Stimulated activated naive CD8-positive, alpha-beta T cell treated with anti-CD3 and anti-CD28 coated beads, Interleukin-15, Interleukin-2, amounts not matched to agents 100 ng/mL and 50 ng/mL, for 24 hours (primary cell): ENCODE results near the gene UGT1A7.

ENCODE experiments used
- H3K27ac Mint-ChIP-seq: one replicate; pipeline ENCODE4 v1.8.0; 2021; ENCODE audit warnings: mild to moderate bottlenecking, mixed read lengths
- H3K27me3 Mint-ChIP-seq: one replicate; pipeline ENCODE4 v1.8.0; 2021; ENCODE audit warnings: mixed read lengths
- H3K36me3 Mint-ChIP-seq: one replicate; pipeline ENCODE4 v1.8.0; 2021; ENCODE audit warnings: low read depth, mixed read lengths
- H3K4me1 Mint-ChIP-seq: one replicate; pipeline ENCODE4 v1.8.0; 2021; ENCODE audit warnings: low read depth, mixed read lengths
- H3K4me3 Mint-ChIP-seq: one replicate; pipeline ENCODE4 v1.8.0; 2021; ENCODE audit warnings: mild to moderate bottlenecking, mixed read lengths
- H3K9me3 Mint-ChIP-seq: one replicate; pipeline ENCODE4 v1.8.0; 2021; ENCODE audit warnings: mixed read lengths

The UGT1A7 gene

DNA sequence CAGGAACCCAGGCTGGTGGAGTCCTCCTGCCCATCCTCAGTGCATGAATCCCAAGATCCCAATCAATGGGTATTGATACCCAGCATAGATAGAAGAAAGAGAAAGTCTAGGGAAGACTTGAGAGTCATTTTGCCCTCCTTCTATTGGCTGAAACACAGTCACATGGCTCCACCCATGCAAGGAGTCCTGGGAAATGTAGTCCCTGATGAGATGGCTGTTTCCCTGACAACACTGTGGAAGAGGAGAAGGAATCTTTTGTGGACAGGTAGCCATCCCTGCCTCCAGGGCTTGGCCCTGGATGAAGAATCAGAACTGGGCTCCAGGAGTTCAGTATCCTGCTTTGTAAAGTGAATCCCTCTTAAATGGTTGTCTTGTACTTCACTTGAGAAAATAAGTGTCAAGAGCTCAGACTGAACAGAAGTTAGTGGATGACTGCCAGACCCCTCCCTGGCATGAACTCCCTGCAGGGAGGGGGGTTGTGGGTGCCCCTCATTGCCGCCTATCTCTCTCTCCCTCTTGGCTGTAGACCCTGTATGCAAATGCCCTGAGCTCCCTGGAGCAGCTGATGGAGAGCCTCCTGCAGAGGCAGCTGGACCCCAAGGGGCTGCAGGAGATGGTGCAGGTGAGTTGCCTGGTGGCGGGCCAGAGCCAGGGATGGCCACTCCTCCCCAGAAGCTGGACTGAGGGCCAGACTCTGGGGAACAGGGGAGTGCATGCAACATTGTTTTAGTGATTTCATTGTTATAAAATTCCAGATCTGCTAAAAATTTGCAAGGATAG lies 132.5 kb downstream of the UGT1A7 start:
- peaks cover 14% of the 10 kb centered on the region for H3K27me3 Mint-ChIP-seq
- H3K9me3 Mint-ChIP-seq, result no peaks in the 10 kb centered on the region
- no peak overlapping the region for H3K27ac Mint-ChIP-seq
- no peaks in the 10 kb centered on the region for H3K4me1 Mint-ChIP-seq
- H3K36me3 Mint-ChIP-seq, result no peaks in the 10 kb centered on the region
- no peak overlapping the region for H3K4me3 Mint-ChIP-seq

DNA sequence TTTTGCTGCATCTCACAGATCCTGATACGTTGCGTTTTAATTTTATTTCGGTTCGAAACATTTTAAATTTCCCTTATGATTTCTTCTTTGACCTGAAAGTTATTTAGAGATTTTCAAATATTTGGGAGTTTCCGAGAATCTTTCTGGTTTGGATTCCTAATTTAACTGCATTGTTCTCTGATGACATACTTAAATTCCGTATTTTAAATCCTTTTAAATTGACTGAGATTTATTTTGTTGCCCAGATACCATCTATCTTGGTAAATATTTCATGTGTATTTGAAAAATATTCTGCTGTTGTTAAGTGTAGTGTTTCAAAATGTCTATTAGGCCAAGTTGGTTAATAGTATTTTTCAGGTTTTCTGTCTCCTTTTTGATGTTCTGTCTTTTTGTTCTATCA lies 134.2 kb downstream of the UGT1A7 start:
- no peaks in the 10 kb centered on the region for H3K4me1 Mint-ChIP-seq

DNA sequence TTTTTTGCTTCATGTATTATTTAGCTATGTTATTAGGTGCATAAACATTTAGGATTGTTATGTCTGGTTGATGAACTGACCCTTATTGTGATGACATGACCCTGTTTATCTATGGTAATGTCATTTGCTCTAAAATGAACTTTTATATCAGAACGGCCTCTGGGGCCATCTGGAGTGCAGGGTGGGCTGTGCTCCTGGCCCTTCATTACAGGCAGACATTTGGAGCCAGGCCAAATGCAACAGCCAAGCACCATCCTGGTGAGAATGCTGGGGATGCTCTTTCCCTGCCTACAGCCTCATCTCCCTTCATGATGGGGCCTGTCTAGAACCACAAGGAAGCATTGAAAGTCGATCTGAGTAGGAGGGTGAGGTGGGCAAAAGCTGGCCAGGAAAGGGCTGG lies 134.6 kb downstream of the UGT1A7 start:
- no peak overlapping the region for H3K27ac Mint-ChIP-seq
- no peak overlapping the region for H3K4me3 Mint-ChIP-seq
- no peaks in the 10 kb centered on the region for H3K9me3 Mint-ChIP-seq
- peaks cover 4% of the 10 kb centered on the region for H3K27me3 Mint-ChIP-seq
- no peaks in the 10 kb centered on the region for H3K36me3 Mint-ChIP-seq
- no peaks in the 10 kb centered on the region for H3K4me1 Mint-ChIP-seq

More for the DNA sequence above, 134.2 kb downstream of the UGT1A7 start:
- Mint-ChIP-seq H3K9me3 (no peaks in the 10 kb centered on the region), H3K27me3 (peaks cover 6% of the 10 kb centered on the region), H3K4me3 (no peak overlapping the region), H3K27ac (no peak overlapping the region), H3K36me3 (no peaks in the 10 kb centered on the region)

DNA sequence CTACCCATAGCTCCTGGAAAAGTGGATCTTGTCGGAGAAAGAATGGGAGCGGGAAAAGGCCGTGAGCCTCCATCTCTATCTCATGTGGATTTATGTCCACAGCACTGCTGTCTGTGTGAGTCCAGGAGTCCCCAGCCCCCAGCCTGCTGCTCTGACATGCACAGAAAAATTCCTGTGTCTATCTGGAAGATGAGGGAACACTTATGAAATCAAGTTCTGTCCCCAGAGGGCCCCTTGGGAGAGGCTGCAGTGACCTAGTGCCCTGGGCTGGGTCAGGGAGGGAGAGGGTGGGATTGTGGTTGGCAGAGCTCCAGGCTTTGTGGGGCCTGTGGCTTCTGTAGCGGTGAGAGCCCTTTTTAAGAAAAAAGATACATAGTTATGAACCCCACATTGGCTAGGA lies 135.1 kb downstream of the UGT1A7 start:
- no peaks in the 10 kb centered on the region for H3K4me1 Mint-ChIP-seq

DNA sequence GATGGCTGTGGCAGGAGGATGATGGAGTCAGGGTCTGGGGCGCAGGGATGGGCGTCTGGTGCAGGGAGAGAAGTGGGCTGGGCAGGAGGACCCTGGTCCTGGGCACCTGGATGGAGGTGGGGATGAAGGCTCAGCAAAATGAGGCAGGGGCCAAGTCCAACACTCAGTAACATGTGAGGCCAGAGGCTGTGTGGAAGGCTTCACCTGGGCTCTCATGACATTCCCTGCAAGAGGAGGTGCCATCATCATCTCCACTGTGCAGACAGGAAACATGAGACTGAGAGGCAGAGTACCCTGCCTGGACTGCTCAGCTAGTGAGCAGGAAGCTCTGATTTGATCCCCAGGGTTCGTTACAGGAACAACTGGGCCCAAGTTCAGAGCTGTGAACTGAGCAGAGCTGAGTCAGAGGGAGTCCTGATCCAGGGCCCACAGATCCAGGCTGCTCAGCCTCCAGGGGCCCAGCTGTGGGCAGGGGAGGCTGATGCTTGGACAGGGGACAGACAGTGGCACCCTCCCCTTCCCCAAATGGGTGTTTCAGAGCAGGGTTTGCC lies 135.7 kb downstream of the UGT1A7 start:
- Mint-ChIP-seq H3K27ac (no peak overlapping the region), H3K4me1 (no peaks in the 10 kb centered on the region), H3K27me3 (peaks cover 4% of the 10 kb centered on the region), H3K9me3 (no peaks in the 10 kb centered on the region), H3K4me3 (no peak overlapping the region), H3K36me3 (no peaks in the 10 kb centered on the region)

More for the DNA sequence above, 135.1 kb downstream of the UGT1A7 start:
- no peak overlapping the region for H3K27ac Mint-ChIP-seq
- H3K27me3 Mint-ChIP-seq, result peaks cover 4% of the 10 kb centered on the region
- no peaks in the 10 kb centered on the region for H3K36me3 Mint-ChIP-seq
- no peaks in the 10 kb centered on the region for H3K9me3 Mint-ChIP-seq
- no peak overlapping the region for H3K4me3 Mint-ChIP-seq

DNA sequence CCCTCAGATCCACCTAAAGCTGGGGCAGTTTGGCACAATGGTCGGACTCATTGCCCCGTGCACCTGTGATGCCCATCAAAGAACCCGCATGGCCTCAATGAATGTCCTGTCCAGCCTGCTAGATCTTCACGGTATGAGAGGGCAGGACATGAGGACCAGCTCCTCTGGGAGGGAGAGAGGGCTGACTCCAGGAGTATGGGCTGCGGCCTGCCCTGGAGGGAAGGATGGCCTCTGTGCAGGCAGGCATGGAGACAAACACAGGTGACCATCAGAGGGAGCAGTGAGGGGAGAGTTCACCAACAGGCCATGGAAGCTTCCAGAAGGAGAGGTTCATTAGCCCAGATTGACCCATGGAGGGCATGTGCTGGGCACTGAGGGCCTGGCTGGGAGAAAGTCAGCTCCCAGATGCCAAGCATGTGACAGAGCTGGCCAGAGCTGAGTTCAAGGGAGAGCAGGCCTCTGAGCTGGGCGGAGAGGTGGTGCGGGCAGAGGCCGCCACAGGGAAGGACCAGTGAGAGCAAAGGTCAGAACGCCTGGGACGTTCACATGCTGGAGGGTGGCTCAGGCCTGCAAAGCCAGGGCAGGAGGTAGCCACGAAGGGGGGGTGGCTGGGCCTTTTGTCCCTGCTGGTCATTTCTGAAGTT lies 136.4 kb downstream of the UGT1A7 start:
- H3K27ac Mint-ChIP-seq, result no peak overlapping the region
- no peaks in the 10 kb centered on the region for H3K36me3 Mint-ChIP-seq
- no peaks in the 10 kb centered on the region for H3K4me1 Mint-ChIP-seq
- no peaks in the 10 kb centered on the region for H3K9me3 Mint-ChIP-seq
- no peak overlapping the region for H3K4me3 Mint-ChIP-seq
- H3K27me3 Mint-ChIP-seq, result peaks cover 4% of the 10 kb centered on the region

DNA sequence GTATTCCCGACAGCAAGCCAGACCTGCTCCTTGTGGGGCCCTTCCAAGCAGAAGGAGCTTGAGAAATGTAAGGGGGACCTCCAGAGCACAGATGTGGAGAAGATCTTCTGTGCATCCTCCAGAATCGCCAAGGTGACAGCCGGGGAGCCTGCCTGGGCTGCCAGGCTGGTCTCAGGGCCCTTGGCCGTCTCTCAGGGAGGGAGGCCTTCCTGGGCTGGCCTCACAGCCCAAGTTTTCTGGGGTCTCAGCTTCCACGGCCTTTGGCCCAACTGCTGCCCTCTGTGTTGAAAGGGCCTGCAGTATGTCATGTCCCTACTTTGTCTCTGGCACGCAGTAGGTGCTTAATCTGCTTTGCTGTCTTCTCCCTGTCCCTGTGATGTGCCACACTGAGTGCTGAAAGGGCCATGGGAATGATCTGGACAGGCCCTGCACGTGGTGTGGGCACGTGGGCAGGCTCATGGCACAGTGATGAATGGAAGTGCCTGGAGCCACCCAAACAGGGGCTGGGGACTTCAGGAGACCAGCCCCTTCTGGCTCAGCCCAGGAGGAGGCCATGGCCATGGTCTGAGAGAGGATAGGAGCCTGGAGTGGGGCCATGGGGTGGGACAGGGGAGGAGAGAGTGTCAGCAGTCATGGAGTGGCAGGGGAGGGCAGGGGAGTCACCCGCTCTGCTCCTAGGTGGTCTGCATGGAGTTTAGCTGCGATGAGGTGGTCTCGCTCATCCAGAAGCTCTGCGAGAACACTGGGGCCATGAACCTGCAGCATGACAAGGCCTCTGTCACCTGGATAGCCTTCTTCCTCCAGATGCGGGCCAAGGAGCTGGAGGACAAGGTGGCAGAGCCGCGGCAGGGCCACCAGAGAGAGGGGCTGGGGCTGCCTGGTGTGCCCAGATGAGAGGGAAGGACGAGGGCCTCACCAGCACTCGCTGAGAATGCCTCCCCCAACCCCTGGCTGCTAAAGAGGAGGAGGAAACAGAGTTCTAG lies 137.2 kb downstream of the UGT1A7 start:
- Mint-ChIP-seq H3K9me3 (no peaks in the 10 kb centered on the region), H3K27ac (no peak overlapping the region), H3K4me1 (no peaks in the 10 kb centered on the region), H3K27me3 (peaks cover 4% of the 10 kb centered on the region), H3K36me3 (no peaks in the 10 kb centered on the region), H3K4me3 (no peak overlapping the region)

DNA sequence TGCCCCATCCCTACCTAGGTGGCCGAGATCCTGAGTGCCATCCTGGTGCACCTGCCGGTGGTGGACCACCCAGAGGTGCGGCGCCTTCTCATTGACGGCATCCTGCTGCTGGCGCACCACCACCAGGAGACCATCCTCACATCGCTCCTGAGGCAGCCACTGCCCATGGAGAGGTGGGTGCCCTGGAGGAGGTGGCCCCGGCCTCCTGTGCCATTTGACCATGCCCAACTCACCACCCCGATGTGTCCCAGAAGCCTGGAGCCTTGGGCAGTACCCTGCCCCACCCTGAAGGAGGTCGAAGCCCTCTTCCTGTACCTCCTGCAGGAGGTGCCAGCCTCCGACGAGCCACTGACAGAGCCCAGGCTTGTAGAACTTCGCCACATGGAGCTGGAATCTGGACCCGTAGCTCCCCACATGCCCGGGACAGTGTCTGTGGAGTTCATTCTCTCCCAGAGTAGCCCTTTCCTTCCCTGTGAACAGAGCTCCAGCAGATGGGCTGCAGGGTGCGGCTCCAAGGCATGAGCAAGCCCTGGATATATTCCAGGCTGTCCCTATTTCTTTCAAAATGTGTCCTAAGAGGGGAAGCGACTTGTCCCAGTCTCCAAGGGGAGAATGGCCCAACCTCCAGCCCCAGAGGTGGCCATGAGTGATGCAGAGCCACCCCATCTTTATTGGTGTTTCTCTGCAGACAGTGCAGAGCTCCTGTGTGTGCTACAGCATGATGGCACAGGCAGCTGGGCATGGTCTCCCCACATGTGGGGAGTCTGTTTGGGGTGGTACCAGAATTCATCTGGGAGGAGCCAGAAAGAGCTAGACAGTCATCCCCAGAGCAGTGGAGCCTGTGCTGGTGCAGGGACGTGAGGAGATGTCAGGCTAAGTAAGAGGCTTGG lies 138.4 kb downstream of the UGT1A7 start:
- H3K27me3 Mint-ChIP-seq, result peaks cover 4% of the 10 kb centered on the region
- no peaks in the 10 kb centered on the region for H3K4me1 Mint-ChIP-seq
- H3K36me3 Mint-ChIP-seq, result no peaks in the 10 kb centered on the region
- H3K4me3 Mint-ChIP-seq, result no peak overlapping the region
- no peaks in the 10 kb centered on the region for H3K9me3 Mint-ChIP-seq
- H3K27ac Mint-ChIP-seq, result no peak overlapping the region

DNA sequence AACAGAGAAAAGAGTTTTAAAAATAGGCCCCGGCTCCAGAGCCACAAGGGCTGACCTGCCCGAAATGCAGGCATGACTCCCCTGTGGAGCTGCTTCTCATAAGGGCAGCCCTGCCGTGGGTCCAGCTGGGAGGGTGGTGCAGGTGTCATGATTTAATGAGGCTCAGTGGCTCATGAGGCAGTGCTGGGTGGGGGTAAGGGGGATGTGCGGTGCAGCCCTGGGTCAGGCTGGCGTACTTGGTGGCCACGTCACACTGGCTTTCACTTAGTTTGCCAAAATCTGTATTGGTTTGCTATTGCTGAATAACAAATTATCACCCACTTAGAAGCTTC lies 139.0 kb downstream of the UGT1A7 start:
- Mint-ChIP-seq H3K36me3 (no peaks in the 10 kb centered on the region), H3K27ac (no peak overlapping the region), H3K27me3 (peaks cover 4% of the 10 kb centered on the region), H3K9me3 (no peaks in the 10 kb centered on the region), H3K4me3 (no peak overlapping the region), H3K4me1 (no peaks in the 10 kb centered on the region)

DNA sequence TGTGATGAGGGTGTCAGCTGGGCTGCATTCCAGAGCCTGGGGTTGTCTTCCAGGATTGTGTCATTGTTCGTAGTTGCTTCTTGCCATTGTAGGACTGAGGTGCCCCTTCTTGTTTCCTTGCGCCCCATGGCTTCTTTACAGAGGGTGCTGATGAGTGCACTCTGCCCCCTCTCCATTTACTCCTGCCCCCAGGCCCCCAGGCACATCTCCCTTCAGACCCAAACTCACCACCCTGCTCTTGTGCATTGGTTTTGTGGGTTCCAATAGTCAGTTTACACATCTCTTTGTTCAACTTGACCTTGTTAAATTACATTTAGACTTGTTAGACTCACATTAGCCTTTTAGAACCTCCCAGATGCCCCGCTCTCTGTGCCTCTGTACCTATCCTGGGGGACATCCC lies 139.5 kb downstream of the UGT1A7 start:
- H3K4me1 Mint-ChIP-seq, result no peaks in the 10 kb centered on the region
- H3K4me3 Mint-ChIP-seq, result no peak overlapping the region
- no peak overlapping the region for H3K27ac Mint-ChIP-seq
- H3K36me3 Mint-ChIP-seq, result no peaks in the 10 kb centered on the region
- no peaks in the 10 kb centered on the region for H3K9me3 Mint-ChIP-seq
- H3K27me3 Mint-ChIP-seq, result peaks cover under 1% of the 10 kb centered on the region

DNA sequence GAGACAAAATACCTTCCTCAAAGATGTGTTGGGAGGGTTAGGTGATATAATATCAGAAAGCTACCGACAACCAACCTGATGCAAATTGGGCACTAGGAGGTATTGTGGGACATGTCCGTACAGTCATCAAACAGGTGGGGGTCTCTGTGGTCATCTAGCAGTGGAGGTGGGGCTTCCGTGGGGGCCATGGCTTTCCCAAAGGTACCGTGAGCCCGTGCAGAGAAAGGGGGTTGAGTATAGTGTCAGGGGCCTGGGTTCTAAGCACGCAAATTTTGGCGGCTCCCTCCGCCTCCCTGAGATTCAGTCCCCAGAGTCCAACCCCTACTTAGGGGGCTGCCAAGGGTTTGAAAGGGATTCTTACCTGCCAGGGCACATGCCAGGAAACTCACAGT lies 140.0 kb downstream of the UGT1A7 start:
- Mint-ChIP-seq H3K36me3 (no peaks in the 10 kb centered on the region), H3K27me3 (no peaks in the 10 kb centered on the region), H3K9me3 (no peaks in the 10 kb centered on the region), H3K4me1 (no peaks in the 10 kb centered on the region), H3K4me3 (no peak overlapping the region), H3K27ac (no peak overlapping the region)

DNA sequence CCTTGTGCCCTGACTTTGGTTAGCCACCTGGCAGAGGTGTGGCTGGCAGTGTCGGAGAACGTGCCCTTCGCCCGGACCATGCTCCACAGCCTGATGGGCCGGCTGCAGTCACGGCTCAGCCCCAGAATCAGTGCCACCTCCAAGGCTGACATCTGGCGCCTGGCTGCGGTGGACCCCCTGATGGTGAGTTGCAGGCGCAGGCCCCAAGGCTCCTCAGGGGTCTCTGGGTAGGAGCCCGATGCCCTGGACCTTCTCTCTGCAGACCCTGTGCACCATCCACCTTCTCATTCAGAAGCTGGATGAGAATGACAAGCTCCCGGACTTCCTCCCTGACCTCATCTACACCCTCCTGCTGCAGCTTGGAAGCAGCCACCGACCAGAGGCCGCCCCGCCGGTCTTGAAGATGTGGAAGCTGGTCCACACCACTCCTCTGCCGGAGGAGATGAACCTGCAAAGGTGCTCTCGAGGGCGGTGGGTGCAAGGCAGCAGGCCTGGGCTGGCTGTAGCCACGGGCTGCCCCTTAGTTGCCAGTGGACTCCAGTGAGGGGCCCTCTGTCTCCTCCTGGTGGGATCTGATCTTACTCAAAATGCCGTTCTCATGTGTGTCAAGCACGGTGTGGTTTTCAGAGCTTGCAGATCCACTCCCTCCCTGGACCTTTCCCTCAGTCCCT lies 140.5 kb downstream of the UGT1A7 start:
- Mint-ChIP-seq H3K4me1 (no peaks in the 10 kb centered on the region), H3K27me3 (no peaks in the 10 kb centered on the region), H3K4me3 (no peak overlapping the region), H3K9me3 (no peaks in the 10 kb centered on the region), H3K27ac (no peak overlapping the region), H3K36me3 (no peaks in the 10 kb centered on the region)
